Sigmoid colon (tissue), 4 donors: ENCODE results near the gene LAG3.

Source experiments
- EP300 ChIP-seq, 4 donors: sonication (generic); formaldehyde crosslinking; IDR thresholded peaks; one replicate each; pipeline ENCODE4 v1.6.1; 2017; ENCODE audit warnings: antibody characterized with exemption in 4 of 4
- POLR2A ChIP-seq, 2 donors: fragments of 450-650 bp; IDR thresholded peaks; one replicate each; pipeline ENCODE4 v1.6.1; 2016; ENCODE audit warnings: antibody characterized with exemption in 2 of 2, mild to moderate bottlenecking in 2 of 2, moderate library complexity in 2 of 2
- POLR2AphosphoS5 ChIP-seq, 4 donors: sonication (generic); formaldehyde crosslinking; IDR thresholded peaks; one replicate each; pipeline ENCODE4 v1.6.1; 2017; ENCODE audit warnings: antibody characterized with exemption in 4 of 4
- TF ChIP-seq, protein P1 (sequence below), 4 experiments: fragments of 450-650 bp in 3 of 4; fragments of 200-600 bp in 1 of 4; IDR thresholded peaks; one replicate each; pipeline ENCODE4 v1.5.1; 2016 to 2019; ENCODE audit warnings: antibody characterized with exemption in 4 of 4, mild to moderate bottlenecking in 3 of 4, moderate library complexity in 2 of 4

DNA sequence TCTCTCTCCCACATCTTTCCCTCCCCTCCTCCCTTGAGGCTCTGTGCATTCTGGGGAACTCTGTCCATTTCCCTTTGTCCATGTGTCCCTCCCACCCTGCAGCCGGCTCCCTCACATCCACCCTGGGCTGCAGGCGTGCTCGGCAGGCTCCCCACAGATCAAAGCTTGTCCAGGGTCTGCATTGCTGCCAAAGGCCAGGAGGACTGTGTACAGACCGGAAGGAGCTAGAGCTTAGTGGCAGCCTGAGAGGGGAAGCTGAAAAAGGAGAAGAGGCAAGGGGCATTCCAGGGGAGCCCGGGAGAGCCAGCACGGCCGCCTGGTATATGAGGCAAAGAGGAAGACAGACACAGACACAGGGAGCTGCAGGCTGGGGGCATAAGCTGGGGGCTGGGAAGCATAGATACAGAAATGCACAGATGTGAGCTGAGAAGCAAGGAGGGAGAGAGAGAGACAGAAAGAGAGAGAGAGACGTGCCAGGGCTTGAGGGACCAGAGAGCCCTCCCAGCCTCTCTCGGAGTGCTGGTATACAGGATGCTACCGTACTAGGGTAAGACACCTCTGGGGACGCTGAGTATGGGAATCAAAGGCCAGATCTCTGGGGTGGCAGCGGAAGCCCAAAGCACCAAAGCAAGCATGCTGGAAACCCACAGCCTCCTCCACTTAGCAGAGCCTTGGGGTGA is 20.3 kb downstream of the LAG3 start:
- TF ChIP-seq, protein P1, sequence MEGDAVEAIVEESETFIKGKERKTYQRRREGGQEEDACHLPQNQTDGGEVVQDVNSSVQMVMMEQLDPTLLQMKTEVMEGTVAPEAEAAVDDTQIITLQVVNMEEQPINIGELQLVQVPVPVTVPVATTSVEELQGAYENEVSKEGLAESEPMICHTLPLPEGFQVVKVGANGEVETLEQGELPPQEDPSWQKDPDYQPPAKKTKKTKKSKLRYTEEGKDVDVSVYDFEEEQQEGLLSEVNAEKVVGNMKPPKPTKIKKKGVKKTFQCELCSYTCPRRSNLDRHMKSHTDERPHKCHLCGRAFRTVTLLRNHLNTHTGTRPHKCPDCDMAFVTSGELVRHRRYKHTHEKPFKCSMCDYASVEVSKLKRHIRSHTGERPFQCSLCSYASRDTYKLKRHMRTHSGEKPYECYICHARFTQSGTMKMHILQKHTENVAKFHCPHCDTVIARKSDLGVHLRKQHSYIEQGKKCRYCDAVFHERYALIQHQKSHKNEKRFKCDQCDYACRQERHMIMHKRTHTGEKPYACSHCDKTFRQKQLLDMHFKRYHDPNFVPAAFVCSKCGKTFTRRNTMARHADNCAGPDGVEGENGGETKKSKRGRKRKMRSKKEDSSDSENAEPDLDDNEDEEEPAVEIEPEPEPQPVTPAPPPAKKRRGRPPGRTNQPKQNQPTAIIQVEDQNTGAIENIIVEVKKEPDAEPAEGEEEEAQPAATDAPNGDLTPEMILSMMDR (IDR thresholded peaks at IDR 0.05): no peak
- peak in 1 of 2 donors; percentile 8 for TF ChIP-seq POLR2A (IDR thresholded peaks at IDR 0.05)
- TF ChIP-seq EP300 (IDR thresholded peaks at IDR 0.05): no peak
- TF ChIP-seq POLR2AphosphoS5 (IDR thresholded peaks at IDR 0.05): no peak
